Measurements from ENCODE around the gene TOM1.

DNA sequence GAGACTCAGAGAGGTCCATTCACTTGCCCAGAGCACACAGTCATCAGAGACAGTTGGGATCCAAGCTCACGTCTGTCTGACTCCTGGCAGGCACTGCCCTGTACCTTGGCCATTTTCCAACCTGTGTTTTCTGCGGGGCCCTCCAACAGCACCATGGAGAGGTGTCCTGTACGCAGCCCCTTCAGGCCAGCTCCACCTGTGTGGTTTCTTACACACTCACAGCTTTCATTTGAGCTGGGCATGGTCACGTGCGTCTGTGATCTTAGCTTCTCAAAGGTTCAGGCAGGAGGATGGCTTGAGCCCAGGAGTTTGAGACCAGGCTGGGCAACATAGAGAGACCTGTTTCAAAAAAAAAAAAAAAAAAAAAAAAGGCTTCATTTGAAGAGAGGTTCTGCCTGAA lies 24.4 kb downstream of the TOM1 start:
- TF ChIP-seq, protein P1, sequence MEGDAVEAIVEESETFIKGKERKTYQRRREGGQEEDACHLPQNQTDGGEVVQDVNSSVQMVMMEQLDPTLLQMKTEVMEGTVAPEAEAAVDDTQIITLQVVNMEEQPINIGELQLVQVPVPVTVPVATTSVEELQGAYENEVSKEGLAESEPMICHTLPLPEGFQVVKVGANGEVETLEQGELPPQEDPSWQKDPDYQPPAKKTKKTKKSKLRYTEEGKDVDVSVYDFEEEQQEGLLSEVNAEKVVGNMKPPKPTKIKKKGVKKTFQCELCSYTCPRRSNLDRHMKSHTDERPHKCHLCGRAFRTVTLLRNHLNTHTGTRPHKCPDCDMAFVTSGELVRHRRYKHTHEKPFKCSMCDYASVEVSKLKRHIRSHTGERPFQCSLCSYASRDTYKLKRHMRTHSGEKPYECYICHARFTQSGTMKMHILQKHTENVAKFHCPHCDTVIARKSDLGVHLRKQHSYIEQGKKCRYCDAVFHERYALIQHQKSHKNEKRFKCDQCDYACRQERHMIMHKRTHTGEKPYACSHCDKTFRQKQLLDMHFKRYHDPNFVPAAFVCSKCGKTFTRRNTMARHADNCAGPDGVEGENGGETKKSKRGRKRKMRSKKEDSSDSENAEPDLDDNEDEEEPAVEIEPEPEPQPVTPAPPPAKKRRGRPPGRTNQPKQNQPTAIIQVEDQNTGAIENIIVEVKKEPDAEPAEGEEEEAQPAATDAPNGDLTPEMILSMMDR (IDR thresholded peaks at IDR 0.05), result no peak
- TF ChIP-seq EZH2 (IDR thresholded peaks at IDR 0.05; ENCODE audit: borderline replicate concordance, insufficient read depth, low read depth, low read length, poor library complexity, severe bottlenecking), result no peak

Data from B cell (primary cell).